ENCODE results near the gene ADAMTSL3.
"Not testable (repeated sequence)": the region's sequence is repeated elsewhere in the genome, so short reads cannot be mapped to it uniquely, and the experiment has no call there.

Gene ADAMTSL3

GRCh38 chr15:84037301-84037700 lies 383.4 kb downstream of the ADAMTSL3 start:
- DNase-seq (ENCODE audit: low spot score) = no peak

GRCh38 chr15:84042434-84043056 lies 388.6 kb downstream of the ADAMTSL3 start:
- DNase-seq (ENCODE audit: low spot score) = not testable (repeated sequence)

- no peak for DNase-seq (ENCODE audit: low spot score)
Measured at GRCh38 chr15:84046064-84046637, 392.2 kb downstream of the ADAMTSL3 start.

- not testable (repeated sequence) for DNase-seq (ENCODE audit: low spot score)
Measured at GRCh38 chr15:84049480-84049879, 395.6 kb downstream of the ADAMTSL3 start.

- no peak for DNase-seq (ENCODE audit: low spot score)
Measured at GRCh38 chr15:84050076-84050475, 396.2 kb downstream of the ADAMTSL3 start.

- DNase-seq (ENCODE audit: low spot score) = not testable (repeated sequence)
Measured at GRCh38 chr15:84051146-84051545, 397.2 kb downstream of the ADAMTSL3 start.

GRCh38 chr15:84054544-84054943 lies 400.6 kb downstream of the ADAMTSL3 start:
- not testable (repeated sequence) for DNase-seq (ENCODE audit: low spot score)

GRCh38 chr15:84057714-84058331 lies 403.9 kb downstream of the ADAMTSL3 start:
- DNase-seq (ENCODE audit: low spot score) = no peak

- not testable (repeated sequence) for DNase-seq (ENCODE audit: low spot score)
Measured at GRCh38 chr15:84063674-84064073, 409.8 kb downstream of the ADAMTSL3 start.

GRCh38 chr15:84068674-84069073 lies 414.8 kb downstream of the ADAMTSL3 start:
- not testable (repeated sequence) for DNase-seq (ENCODE audit: low spot score)

GRCh38 chr15:84078038-84078437 lies 424.1 kb downstream of the ADAMTSL3 start:
- DNase-seq (ENCODE audit: low spot score) = not testable (repeated sequence)

GRCh38 chr15:84079325-84079884 lies 425.5 kb downstream of the ADAMTSL3 start:
- DNase-seq (ENCODE audit: low spot score) = not testable (repeated sequence)

- peak; percentile 7 for DNase-seq (ENCODE audit: low spot score)
Measured at GRCh38 chr15:84079885-84080777, 426.2 kb downstream of the ADAMTSL3 start.

GRCh38 chr15:84080778-84081084 lies 426.8 kb downstream of the ADAMTSL3 start:
- DNase-seq (ENCODE audit: low spot score) = not testable (repeated sequence)

GRCh38 chr15:84081391-84082168 lies 427.7 kb downstream of the ADAMTSL3 start:
- DNase-seq (ENCODE audit: low spot score) = no peak

GRCh38 chr15:84082739-84083138 lies 428.8 kb downstream of the ADAMTSL3 start:
- no peak for DNase-seq (ENCODE audit: low spot score)

- DNase-seq (ENCODE audit: low spot score) = not testable (repeated sequence)
Measured at GRCh38 chr15:84086071-84086470, 432.1 kb downstream of the ADAMTSL3 start.
